ENCODE measurements around the gene CRYBA2. TPM values are rescaled to one million over a fixed set of nuclear protein-coding genes. Genes with fewer than 3 reads are reported as not detected.

Gene CRYBA2
- polyA plus RNA-seq, 3 donors from 2014 or later = not detected

DNA sequence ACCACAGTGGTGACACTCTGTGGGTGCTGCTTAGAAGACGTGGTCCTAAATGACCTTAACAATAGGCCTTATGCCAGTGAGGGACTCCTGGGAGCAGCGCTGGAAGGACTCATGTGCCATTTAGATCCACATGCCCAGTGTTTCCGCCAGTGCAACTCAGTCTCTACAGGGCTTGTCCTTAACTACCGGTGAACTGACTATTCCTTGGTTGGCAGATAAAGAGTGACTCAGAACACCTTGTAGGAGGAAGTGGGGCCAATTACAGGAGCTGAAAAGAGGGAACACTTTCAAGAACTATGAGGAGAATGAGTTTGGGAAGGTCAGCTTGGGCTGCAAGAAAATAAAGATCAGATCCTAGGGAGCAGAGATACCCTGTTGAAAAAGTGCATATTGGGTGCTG is 35.6 kb downstream of the CRYBA2 start:
- no peak overlapping the region for H3K27ac Mint-ChIP-seq
- peak overlapping the region in 1 of 5 donors; percentile 19 for H3K4me3 Mint-ChIP-seq
- peaks cover 12 to 20% (median 17%) of the 10 kb centered on the region in 3 donors for H3K27me3 Mint-ChIP-seq (ENCODE audit: low read depth in 3 of 3)
- H3K9me3 Mint-ChIP-seq = peaks cover 0 to 9% (median 0%) of the 10 kb centered on the region in 6 donors
- peaks cover 5 to 15% of the 10 kb centered on the region in 2 donors for H3K4me1 Mint-ChIP-seq
- DNase-seq = no peak
- peaks cover 0 to 3% (median 0%) of the 10 kb centered on the region in 3 donors for H3K36me3 Mint-ChIP-seq

DNA sequence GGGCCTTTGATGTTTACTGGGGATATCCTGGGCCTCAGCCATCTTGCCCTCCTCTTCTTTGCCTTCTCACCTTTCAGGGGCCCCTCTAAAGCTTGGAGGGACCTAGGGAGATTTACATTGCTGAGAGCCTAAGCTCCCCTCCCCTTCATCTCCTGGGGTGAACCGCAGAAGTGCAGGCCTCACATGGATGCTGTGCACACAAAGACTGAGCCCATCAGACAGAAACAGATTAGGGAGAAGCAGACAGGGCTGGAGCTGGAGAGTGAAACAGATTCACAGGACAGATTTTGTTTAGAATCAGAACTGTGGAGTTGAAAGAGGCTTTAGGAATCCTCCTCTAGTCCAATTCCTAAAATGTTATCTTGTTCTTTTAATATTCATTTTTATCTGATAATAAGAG is 37.2 kb downstream of the CRYBA2 start:
- no peak overlapping the region for H3K27ac Mint-ChIP-seq
- no peak for DNase-seq
- peaks cover 1 to 12% of the 10 kb centered on the region in 2 donors for H3K4me1 Mint-ChIP-seq
- H3K27me3 Mint-ChIP-seq (ENCODE audit: low read depth in 3 of 3) = peaks cover 8 to 22% (median 9%) of the 10 kb centered on the region in 3 donors
- H3K36me3 Mint-ChIP-seq = peaks cover 0 to 3% (median 0%) of the 10 kb centered on the region in 3 donors
- H3K4me3 Mint-ChIP-seq = no peak overlapping the region
- H3K9me3 Mint-ChIP-seq = peaks cover 0 to 6% (median 0%) of the 10 kb centered on the region in 6 donors

DNA sequence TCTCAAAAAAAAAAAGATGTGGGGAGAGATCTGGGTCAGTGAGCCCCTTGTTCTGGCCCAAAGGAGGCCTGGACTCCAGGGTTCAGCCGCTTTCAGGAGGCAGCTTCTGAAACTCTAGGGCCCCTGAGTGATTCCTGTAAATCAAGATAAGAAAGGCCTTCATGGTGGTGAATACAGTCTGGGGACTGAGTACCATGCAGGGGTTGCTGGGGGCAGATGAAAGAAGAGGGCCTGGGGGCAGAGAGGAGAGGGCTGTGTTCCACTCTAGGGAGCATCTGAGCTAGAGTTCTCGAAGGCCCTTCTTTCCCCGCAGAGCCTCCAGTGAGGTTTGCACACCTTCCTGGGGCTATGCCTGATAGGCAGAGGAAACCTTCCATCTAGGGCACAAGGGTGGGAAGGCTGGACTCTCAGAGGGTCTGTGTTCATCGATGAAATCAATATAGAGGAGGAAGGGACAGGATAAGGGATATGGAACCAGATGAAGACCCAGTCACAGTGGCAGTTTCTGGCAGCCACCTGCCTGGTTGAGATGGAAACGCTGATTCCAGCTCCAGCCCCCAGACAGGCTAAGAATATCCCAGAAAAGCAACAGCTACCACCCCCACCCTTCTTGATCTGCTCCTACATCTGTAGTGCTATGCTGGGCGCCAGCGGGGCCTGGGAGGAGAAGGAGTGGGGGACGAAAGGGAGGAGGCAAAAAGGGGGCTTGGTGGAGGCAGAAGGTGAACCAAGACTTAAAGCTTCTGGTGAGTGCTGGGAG is 38.5 kb downstream of the CRYBA2 start:
- H3K27me3 Mint-ChIP-seq (ENCODE audit: low read depth in 3 of 3) = peaks cover 7 to 26% (median 8%) of the 10 kb centered on the region in 3 donors
- peaks cover 0 to 3% (median 0%) of the 10 kb centered on the region in 3 donors for H3K36me3 Mint-ChIP-seq
- peaks cover 0 to 8% of the 10 kb centered on the region in 2 donors for H3K4me1 Mint-ChIP-seq
- H3K27ac Mint-ChIP-seq = no peak overlapping the region
- H3K4me3 Mint-ChIP-seq = no peak overlapping the region
- peaks cover 0 to 4% (median 0%) of the 10 kb centered on the region in 6 donors for H3K9me3 Mint-ChIP-seq
- DNase-seq = no peak

DNA sequence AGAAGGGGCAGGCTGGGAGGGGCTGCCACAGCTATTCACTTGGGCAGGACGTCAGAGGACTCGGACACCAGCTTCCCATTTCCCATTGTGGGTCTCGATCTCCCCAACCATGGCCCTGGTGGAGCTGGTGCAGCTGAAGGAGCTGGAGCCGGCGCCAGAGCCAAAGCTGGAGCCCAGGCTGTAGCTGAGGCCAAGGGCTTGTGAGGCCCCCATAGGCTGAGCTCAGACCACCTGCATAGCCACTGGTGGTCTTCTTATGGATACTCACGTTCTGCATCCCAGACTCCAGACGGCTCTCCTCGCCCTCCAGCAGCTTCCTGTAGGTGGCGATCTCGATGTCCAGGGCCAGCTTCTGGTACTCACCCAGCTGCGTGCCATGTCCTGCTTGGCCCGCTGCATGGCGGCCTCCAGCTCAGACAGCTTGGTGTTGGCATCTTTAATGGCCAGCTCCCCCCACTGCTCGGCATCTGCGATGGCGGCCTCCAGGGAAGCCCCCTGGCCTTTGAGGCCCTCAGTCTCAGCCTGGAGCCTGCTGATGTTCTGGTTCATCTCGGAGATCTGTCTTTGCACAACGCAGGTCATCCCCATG is 39.8 kb downstream of the CRYBA2 start:
- no peak for DNase-seq
- Mint-ChIP-seq H3K36me3 (peaks cover 0 to 3% (median 0%) of the 10 kb centered on the region in 3 donors), H3K4me1 (no peaks in the 10 kb centered on the region), H3K27me3 (ENCODE audit: low read depth in 3 of 3) (peaks cover 4 to 20% (median 7%) of the 10 kb centered on the region in 3 donors), H3K9me3 (peaks cover 0 to under 1% (median 0%) of the 10 kb centered on the region in 6 donors), H3K4me3 (no peak overlapping the region), H3K27ac (no peak overlapping the region)

DNA sequence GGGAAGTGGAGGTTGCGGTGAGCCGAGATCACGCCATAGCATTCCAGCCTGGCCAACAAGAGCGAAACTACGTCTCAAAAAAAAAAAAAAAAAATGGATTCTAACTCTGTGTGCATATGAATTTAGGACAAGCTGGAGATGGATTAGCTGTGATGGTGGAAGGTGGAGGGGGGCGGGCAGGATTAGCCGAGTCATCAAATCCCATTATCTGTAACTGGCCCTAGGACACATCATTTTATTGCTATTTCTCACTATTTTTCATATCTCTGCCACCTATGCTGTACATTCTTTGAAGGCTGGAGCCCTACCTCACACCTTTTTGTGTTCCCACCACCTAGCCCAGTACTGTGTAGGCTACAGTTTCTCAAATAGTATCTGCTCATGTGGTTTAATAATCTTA is 41.1 kb downstream of the CRYBA2 start:
- no peaks in the 10 kb centered on the region for H3K4me1 Mint-ChIP-seq
- peaks cover 6 to 10% (median 6%) of the 10 kb centered on the region in 3 donors for H3K27me3 Mint-ChIP-seq (ENCODE audit: low read depth in 3 of 3)
- no peak overlapping the region for H3K27ac Mint-ChIP-seq
- DNase-seq = no peak
- H3K9me3 Mint-ChIP-seq = no peaks in the 10 kb centered on the region
- H3K4me3 Mint-ChIP-seq = no peak overlapping the region
- H3K36me3 Mint-ChIP-seq = no peaks in the 10 kb centered on the region

DNA sequence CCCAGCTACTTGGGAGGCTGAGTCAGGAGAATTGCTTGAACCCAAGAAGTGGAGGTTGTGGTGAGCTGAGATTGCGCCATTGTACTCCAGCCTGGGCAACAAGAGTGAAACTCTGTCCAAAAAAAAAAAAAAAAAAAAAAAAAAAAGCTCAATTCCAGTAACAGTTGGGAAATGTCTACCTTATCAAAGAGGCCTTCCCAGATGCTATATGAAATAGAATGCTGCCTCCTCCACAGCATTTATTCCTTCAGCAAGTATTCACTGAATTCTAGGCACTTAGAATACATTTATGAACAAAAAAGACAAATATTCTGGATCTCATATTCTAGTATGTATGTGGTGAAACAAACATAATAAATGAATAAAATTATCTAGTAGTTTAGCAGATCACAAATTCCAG is 46.6 kb downstream of the CRYBA2 start:
- Mint-ChIP-seq H3K9me3 (peaks cover 0 to 2% (median 0%) of the 10 kb centered on the region in 6 donors), H3K4me3 (no peak overlapping the region), H3K36me3 (peaks cover 0 to 3% (median 0%) of the 10 kb centered on the region in 3 donors), H3K27me3 (ENCODE audit: low read depth in 3 of 3) (peaks cover 3 to 34% (median 13%) of the 10 kb centered on the region in 3 donors), H3K27ac (no peak overlapping the region), H3K4me1 (no peaks in the 10 kb centered on the region)
- no peak for DNase-seq

DNA sequence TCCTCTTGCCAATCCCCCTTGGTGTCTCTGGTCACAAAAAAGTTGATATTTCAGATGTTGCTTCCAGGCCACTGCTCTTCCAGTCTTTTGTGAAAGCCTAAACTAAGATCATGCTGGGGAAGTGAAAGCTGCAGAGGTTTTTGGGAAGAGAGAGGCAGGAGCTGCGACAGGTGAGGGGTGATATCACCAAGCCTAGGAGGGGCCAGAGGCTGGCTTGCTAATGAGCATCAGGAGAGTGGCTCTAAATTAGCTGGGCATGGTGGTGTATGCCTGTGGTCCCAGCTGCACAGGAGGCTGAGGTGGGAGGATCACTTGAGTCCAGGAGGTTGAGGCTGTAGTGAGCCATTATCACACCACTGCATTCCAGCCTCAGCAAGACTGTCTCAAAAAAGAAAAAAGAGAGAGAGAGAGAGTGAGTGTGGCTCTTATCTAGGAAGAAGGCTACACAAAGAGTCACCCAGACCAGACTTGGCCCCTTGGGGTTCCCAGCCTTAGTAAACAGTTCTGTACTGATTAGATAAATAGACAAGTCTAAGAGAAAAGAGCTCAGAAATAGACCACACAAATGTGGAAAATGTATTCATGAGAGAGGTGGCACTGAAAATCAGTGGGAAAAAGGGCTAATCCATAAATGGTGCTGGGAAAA is 48.3 kb downstream of the CRYBA2 start:
- DNase-seq = no peak
- no peak overlapping the region for H3K27ac Mint-ChIP-seq
- peaks cover 0 to 3% (median 0%) of the 10 kb centered on the region in 3 donors for H3K36me3 Mint-ChIP-seq
- H3K4me3 Mint-ChIP-seq = no peak overlapping the region
- peaks cover 8 to 42% (median 16%) of the 10 kb centered on the region in 3 donors for H3K27me3 Mint-ChIP-seq (ENCODE audit: low read depth in 3 of 3)
- H3K4me1 Mint-ChIP-seq = no peaks in the 10 kb centered on the region
- H3K9me3 Mint-ChIP-seq = peaks cover 0 to 2% (median 0%) of the 10 kb centered on the region in 6 donors

Other genes with a start within 250 kb of the CRYBA2 start
- under 1 TPM in 2 of 3 donors, not detected in 1; 0.34 to 0.60 TPM for gene CYP27A1, start 211.3 kb downstream of the CRYBA2 start, polyA plus RNA-seq
- not detected for gene PRKAG3, start 161.6 kb downstream of the CRYBA2 start, polyA plus RNA-seq
- gene WNT6, start 133.6 kb downstream of the CRYBA2 start, polyA plus RNA-seq = under 1 TPM in 1 of 3 donors, not detected in 2; 0.22 TPM
- under 1 TPM in 1 of 3 donors, not detected in 2; 0.19 TPM for gene WNT10A, start 112.6 kb downstream of the CRYBA2 start, polyA plus RNA-seq
- not detected for gene CDK5R2, start 33.8 kb downstream of the CRYBA2 start, polyA plus RNA-seq
- gene FEV, start 8.2 kb downstream of the CRYBA2 start, polyA plus RNA-seq = not detected
- gene CFAP65, start 48.1 kb upstream of the CRYBA2 start, polyA plus RNA-seq = not detected
- not detected for gene IHH, start 67.5 kb upstream of the CRYBA2 start, polyA plus RNA-seq
- gene NHEJ1, start 167.4 kb upstream of the CRYBA2 start, polyA plus RNA-seq = 10 to 100 TPM; 19.2 to 33.3 (median 21.9) TPM
- gene SLC23A3, start 176.6 kb upstream of the CRYBA2 start, polyA plus RNA-seq = under 1 TPM in 1 of 3 donors, not detected in 2; 0.29 TPM
- 100 to 1,000 TPM in 1 of 3 donors, 10 to 100 TPM in 2; 68.2 to 135 (median 92.9) TPM for gene CNPPD1, start 183.5 kb upstream of the CRYBA2 start, polyA plus RNA-seq
- 10 to 100 TPM; 51.2 to 88.6 (median 58.6) TPM for gene RETREG2, start 184.9 kb upstream of the CRYBA2 start, polyA plus RNA-seq
- 100 to 1,000 TPM in 2 of 3 donors, 10 to 100 TPM in 1; 95.4 to 128 (median 102) TPM for gene ZFAND2B, start 213.4 kb upstream of the CRYBA2 start, polyA plus RNA-seq
- gene ABCB6, start 225.5 kb upstream of the CRYBA2 start, polyA plus RNA-seq = 1 to 10 TPM in 2 of 3 donors, under 1 TPM in 1; 0.21 to 3.7 (median 1.2) TPM
- gene ATG9A, start 236.2 kb upstream of the CRYBA2 start, polyA plus RNA-seq = 10 to 100 TPM in 2 of 3 donors, 1 to 10 TPM in 1; 8.6 to 31.9 (median 14.8) TPM
- gene ANKZF1, start 236.4 kb upstream of the CRYBA2 start, polyA plus RNA-seq = 10 to 100 TPM; 11.5 to 28.6 (median 22.4) TPM